T follicular helper cell (primary cell): ENCODE results near the gene CDCP1.
"Not testable (repeated sequence)": the region's sequence is repeated elsewhere in the genome, so short reads cannot be mapped to it uniquely, and the experiment has no call there.

Experiments
- DNase-seq: peaks from one replicate; pipeline ENCODE4 v3.0.0-alpha.2; 2020; ENCODE audit warnings: low read depth

CDCP1 gene

DNA sequence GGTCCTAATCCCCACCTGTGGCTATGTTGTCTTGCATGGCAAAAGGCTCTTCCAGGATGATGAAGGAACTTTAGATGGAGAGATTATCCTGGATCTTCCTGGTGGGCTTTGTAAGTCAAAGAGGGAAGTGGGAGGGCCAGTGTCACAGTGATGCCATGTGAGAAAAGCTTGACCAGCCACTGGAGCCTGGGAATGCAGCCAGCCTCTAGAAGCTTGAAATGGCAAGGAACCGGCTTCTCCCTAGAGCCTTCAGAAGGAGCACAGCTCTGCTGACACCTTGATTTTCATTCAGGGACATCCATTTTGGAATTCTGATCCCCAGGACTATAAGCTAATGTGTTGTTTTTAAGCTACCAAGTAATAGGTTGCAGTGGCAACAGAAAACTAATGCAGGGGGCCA, 61.8 kb downstream of the CDCP1 start:
- DNase-seq: no peak

DNA sequence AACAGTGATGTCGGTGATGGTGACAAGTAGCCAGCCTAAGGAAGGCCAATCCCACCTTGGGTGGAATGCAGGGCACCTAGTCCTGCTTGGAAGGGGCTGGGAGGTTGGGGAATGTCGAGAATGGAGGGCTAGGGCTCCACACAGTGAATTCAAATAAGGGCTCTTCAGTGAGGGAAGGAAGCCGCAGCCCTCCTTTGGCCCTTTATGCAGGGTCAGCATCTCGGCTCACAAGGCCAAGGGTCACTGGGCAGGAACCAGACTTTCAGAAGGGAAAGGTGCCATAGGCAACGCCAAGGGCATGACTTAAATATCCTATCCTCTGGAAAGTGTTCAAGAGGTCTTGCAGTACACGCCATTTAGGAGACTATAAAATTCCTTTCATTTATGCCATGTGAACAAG, 63.2 kb downstream of the CDCP1 start:
- no peak for DNase-seq

DNA sequence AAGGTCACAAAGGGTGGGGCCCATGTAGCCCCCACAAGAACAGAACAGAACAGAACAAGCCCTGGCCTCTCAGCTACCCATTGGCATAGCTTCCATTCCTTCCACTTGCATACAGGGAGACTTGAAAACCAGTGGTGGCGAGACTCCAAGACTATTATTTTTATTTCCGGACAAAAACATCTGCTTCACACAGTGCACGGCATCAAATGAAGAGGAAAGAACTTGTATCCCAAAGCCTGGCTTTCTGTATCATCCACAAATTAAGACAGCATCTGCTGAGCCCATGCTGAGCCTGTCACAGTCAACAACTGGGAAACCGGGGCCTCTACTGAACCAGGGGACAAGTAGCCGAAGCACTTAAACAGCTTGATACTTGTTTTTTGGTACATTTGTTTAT, 64.0 kb downstream of the CDCP1 start:
- DNase-seq: no peak

DNA sequence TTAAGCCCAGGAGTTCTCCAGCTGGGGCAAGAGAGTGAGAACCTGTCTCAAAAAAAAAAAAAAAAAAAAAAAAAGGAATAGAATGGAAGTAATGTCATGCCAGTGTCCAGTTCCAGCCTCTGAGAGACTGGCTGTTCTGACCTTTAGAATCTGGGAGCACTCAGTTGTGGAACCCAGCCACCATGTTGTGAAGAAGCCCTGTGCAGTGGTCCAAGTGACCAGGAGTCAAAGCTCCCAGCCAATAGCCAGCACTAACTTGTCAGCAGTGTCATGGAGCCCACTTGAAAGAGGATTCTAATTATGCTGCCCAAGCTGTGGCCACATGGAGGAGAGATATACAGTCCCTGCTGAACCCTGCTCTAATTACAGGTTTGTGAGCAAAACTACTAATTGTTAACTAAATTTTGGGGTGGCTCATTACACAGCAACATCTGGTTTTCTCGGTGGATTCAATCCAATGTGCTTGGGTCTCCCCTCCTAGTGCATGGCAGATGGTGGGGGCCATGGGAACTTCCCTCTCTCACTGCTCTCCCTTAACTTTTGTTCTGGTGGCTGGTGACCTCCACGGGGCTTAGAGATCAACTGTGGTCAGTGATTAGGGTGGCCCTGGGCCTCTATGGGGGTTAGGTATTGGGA, 64.6 kb downstream of the CDCP1 start:
- DNase-seq: no peak

DNA sequence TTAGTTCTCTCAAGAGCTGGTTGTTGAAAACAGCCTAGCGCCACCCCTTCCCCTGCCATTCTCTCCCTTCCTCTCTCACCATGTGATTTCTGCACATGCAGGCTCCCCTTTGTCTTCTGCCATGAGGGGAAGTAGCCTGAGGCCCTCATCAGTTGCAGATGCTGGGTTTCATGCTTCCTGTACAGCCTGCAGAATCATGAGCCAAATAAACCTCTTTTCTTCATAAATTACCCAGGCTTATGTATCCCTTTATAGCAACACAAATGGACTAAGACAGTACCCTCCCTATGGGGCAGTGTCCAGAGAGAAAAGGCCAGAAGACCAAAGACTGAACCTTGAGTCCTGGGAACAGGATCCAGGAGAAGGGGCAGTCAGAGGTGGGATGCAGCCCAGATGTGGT, 65.4 kb downstream of the CDCP1 start:
- no peak for DNase-seq

DNA sequence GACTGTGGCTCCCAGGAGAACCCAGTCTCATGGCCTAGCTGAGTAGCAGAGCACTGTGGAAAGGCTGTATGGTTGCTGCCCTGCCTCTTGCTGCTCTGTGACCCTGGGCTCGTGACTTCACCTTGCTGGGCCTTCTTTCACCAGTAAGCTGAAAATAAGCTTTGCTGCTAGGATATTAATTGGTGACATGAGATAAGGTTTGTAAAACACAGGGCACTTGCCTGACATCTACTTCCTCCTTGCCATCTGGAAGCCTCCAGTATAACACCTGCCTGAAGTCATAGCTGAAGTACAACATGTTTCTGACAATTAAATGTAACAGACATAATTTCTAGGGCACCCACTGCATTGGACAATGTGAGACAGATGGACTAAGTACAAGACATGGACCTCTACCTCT, 66.5 kb downstream of the CDCP1 start:
- no peak for DNase-seq

DNA sequence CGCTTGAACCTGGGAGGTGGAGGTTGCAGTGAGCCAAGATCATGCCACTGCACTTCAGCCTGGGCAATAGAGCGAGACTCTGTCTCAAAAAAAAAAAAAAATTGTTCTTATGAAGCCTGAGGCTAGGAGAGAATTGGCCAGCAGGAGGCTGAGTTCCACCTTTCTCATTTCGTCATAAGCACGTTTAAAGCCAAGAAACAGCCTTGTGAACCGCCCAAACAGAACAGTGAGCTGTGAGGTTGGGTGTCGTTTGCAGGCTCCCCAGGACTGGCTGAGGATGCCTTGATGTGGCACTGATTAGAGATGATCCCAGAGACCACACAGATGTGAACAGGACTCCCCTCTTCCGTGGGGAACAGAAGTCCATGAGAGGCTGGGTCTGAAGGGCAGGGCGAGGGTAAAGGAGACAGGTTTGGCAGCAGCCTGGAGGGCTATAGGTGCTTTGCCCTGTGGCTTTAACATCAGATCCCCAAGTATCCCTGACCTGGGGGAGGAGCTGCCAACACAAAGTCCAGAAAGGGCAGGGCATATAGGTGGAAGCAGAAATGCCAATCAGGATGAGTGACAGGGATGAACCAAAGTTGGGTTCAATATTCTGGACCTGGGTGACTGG, 67.2 kb downstream of the CDCP1 start:
- no peak for DNase-seq

DNA sequence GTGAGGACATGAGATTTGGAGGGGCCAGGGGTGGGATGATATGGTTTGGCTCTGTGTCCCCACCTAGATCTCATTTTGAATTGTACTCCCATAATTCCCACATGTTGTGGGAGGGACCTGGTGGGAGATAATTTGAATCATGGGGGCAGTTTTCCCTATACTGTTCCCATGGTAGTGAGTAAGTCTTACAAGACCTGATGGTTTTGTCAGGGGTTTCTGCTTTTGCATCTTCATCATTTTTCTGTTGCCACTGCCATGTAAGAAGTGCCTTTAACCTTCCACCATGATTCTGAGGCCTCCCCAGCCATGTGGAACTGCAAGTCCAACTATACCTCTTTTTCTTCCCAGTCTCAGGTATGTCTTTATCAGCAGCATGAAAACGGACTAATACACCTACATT, 67.9 kb downstream of the CDCP1 start:
- not testable (repeated sequence) for DNase-seq

DNA sequence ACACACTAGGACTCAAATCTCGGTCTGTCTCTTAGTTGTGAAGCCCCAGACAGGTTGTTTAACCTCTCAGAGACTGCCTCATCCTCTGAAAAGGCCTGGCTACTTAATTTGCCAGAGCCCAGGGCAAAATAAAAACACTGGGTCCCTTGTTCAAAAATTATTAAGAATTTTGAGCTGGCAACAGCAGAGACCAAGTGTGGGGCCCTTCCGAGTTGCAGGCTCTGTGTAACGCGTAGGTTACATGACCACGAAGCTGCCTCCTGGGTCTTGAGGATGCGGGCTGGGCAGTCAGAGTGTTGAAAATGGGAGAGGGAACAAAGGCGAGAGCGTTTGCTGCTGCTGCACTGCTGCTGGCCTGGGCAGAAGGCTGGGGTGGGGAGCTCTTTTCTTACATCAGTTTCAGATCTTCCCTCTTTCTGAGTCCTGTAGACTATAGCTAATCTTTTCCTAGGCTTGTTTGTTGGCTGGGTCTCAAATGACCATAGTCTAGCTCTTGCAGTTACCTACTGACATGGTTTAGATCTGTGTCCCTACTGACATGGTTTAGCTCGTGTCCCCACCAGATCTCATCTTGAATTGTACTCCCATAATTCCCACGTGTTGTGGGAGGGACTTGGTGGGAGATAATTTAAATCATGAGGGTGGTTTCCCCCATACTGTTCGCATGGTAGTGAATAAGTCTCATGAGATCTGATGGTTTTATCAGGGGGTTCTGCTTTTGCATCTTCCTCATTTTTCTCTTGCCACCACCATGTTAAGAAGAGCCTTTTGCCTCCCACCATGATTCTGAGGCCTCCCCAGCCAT, 70.2 kb downstream of the CDCP1 start:
- no peak for DNase-seq

DNA sequence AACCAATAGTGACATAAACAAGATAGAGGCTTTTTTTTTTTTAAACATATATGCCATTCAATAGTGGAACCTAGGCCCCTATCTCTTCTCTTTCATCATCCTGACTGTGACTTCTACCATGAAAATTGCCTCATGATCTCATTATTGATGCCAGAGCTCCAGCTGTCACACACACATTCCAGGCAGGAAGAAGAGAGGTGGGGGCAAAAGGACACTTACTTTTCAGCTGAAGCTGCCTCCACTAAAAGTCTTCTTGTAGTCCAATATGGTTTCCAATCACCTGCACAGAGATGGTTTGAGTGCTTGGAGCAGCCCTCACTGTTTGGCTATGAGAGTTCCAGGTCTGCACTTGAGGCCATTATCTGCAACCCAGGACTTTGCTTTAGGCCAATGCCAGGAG, 75.1 kb downstream of the CDCP1 start:
- DNase-seq: no peak

DNA sequence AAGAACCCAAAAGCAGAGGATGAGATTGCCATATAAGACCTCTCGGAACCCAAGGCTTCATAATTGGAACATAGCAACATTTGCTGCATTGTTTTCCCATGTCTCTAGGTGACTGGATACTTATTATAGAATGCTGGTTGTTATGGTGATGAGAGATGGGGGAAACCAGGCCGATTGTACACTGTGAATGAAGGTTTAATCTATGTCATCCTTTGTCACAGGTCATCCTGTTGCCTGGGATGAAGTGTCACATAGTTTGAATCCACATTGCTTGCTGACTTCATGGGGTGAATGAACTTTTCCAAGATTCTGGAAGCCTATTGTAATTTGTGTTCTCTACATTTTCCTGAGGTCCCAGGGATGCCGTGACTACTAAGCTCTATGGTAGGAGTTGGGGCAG, 78.2 kb downstream of the CDCP1 start:
- no peak for DNase-seq

DNA sequence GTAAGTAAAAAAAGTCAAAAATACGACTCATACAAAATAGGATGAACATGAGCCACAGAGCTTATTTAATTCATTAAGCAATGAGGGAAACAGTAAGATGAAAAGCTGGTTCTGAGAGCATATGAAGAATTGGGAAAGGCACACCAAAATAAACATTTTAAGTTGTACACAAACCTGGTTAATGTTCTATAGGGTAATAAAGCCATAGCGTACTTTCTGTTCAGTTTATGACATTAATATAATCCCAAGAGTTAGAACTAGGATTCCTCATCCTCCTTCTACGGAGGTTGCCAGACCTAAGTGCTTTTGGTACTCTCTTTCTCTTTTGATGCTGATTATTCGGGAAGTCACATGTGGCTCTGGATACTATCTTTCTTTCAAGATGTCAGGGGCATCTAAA, 78.7 kb downstream of the CDCP1 start:
- no peak for DNase-seq

DNA sequence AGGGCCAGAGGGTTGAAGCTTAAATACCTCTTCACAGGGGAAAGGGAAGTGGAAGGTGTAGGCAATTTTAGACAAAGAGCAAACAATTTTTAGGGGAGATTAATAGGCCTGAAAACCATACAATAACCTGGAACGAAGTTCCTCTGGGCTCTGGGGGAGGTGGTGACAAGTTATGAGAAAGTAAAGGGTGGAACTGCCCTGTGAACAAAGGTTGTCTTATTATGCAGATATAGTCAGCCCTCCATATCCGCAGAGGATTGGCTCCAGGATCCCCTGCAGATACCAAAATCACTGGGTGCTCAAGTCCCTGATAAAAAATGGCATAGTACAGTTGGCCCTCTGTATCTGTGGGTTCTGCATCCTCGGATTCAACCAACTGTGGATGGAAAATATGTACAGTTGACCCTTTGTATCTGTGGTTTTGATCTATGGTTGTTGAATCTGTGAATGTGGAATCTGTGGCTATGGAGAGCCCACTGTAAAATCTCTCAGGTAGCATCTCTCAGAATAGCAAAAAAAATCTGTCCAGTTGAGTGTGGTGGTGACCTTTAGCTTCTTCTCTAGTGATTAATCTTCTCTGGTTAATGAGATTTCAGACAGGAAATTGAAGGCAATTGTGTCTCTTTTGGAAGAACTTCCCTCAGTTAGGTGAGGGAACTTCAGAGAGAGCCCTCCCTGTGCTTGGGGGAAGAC, 79.9 kb downstream of the CDCP1 start:
- no peak for DNase-seq

DNA sequence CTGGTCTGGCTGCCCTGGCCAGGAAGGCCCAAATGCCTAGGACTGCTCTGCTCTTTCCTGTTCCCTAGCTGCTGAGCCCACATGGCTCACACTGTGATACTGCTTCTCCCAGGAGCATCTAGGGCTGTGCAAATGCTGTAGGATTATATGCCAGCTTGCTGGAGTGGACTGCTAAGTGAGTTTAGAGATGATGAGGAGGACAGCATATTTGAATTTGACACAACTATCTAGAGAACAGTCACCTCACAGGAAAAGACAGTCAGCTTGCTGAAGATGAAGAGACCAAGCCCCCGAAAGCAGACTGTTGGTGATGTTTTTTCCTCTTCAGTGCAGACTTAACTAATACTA, 80.8 kb downstream of the CDCP1 start:
- no peak for DNase-seq

DNA sequence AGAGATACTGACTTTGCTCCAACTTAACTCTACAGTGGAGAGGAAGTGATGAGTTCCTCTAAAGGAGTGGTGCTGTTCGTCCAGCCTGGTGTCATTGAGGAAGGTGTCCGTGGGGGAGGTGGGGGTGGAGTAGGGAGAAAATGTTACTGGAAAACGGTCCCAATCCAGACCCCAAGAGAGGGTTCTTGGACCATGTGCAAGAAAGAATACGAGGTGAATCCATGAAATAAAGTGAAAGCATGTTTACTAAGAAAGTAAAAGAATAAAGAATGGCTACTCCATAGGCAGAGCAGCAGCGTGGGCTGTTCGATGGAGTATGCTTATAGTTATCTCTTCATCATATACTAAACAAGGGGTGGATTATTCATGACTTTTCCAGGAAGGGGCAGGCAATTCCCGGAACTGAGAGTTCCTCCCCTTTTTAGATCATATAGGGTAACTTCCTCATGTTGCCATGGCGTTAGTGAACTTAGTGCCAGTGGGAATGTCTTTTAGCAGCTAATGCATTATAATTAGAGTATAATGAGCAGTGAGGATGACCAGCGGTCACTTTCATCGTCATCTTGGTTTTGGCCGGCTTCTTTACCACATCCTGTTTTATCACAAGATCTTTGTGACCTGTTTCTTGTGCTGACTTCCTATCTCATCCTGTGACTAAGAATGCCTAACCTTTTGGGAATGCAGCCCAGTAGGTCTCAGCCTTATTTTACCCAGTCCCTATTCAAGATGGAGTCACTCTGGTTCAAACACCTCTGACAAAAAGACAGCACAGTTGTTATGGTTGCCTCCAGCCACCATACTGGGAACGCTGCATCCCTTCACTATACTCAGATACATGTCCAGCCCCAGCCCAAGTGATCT, 81.4 kb downstream of the CDCP1 start:
- DNase-seq: no peak

DNA sequence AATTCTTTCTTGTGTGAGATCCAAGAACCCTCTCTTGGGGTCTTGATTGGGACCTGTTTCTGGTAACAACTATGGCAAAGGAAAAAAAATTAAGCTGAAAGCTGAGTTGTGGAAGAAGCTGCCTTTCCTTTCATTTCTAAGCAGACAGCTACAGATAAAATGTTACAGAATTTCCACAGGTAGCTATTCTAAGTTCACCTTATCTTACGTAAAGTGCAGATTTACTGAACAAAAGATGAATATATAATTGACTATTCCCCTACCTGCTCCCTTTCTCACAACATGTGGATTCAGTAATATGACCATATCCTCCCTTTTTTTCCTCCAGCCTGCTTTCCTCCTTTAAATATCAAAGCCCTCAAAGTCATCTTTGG, 83.5 kb downstream of the CDCP1 start:
- no peak for DNase-seq

DNA sequence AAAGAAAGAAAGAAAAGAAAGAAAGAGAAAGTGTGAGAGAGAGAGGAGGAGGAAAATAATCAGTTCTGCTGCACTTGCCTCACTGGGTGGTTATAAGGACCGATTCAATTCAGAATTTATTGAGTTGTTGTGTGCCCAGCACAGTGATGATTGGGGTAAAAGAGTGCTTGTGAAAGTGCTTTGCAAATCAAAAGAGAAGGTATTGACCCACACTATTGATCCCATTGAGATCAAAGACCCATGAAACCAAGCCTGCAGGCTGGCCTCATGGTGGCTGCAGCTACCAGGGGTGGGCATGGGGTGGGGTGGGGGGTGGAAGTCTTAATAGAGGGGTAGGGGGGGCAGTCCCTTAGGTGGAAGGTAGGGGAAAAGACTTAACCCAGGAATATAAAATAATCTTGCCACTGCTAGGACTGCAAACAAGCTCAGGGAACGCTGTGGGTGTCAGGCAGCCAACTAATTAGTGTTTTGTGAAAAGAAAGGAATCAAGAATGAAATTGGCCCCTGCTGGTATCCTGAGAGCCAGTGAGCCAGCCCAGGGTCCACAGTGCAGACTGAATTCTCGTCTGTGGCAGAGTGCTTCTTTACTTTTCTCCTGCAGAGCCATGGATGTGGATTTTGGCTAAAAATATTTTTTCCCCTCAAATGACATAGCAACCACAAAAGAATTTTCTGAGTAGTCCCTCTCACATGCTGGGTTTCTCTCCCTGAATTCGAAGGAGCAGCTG, 85.8 kb downstream of the CDCP1 start:
- no peak for DNase-seq

DNA sequence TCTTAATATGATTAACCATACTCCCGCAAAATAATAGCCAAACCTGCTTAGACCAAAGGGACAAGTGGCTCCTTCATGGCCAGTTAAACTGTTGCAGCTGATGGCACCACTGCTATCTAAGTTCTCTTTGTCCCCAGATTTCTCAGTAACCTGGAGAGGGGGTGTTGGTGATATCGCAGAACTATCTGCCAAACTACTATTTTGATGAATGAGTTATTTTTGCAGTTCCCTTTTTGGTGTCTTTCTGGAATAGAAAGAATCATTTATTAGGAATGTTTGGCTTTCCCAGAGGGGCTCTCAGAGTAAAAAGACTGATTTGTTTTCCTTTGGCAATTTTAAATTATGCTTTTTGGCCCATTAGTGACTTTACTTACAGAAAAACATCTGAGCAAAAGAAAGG, 87.0 kb downstream of the CDCP1 start:
- no peak for DNase-seq

DNA sequence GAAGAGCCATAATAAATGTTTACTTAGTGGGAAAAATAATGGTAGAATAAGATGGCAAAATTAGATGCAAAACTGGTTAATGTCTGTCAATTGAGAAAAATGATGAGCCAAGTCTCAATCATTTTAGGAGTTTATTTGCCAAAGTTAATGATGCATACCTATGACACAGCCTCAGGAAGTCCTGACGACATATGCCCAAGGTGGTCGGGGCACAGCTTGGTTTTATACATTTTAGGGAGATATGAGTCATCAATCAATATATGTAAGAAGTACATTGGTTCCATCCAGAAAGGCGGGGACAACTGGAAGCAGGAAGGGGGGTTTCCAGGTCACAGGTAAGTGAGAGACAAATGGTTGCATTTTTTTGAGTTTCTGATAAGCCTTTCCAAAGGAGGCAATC, 88.6 kb downstream of the CDCP1 start:
- no peak for DNase-seq

DNA sequence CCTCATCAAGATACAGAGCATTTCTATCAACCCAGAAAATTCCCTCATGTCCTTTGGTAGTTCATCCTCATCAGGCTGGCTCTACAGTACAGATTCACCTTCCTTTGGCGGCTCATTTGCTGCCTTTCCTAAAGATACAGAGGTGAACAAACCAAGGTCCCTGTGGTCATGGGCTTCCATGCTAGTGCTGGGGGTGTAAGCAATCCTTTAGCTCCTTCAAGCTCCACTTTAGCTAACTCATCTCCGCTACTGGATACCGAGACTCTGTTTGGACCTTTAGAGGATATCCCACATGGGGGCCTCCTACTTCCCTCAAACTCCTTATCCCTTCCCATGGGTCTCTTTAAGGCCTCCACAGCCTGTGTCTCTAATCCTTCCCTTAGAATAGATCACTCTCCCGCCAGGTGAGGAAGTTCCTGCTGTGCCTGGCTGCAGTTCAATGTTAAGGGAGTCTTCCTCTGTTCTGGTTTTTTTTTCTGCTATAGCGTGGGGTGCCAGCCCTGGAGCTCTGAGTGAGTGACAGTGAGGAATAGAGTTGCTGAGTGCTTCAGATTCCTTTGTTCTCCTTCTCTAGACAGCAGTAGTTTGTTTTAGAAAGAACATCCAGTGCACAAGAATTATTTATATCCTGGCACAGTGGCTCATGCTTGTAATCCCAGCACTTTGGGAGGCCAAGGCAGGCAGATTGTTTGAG, 89.4 kb downstream of the CDCP1 start:
- DNase-seq: no peak
